Peyer's patch (tissue), 4 donors: ENCODE results near the gene KIFC1. TPM values are rescaled to one million over a fixed set of nuclear protein-coding genes. Genes with fewer than 3 reads are reported as not detected.
A peak's percentile ranks its signal among the peaks of the same experiment; 100 is the strongest.
"Not testable (repeated sequence)": the region's sequence is repeated elsewhere in the genome, so short reads cannot be mapped to it uniquely, and the experiment has no call there.

ENCODE experiments used
- DNase-seq, 3 donors: peaks; one replicate each; pipeline ENCODE4 v3.0.0-alpha.2; 2017 to 2019
- H3K27ac ChIP-seq, 4 donors: fragments of 200-600 bp; sonication (generic); one replicate each; pipeline ENCODE4 v1.5.1; 2016 to 2019
- H3K27me3 ChIP-seq, 2 donors: fragments of 200-600 bp; sonication (generic); one replicate each; pipeline ENCODE4 v1.5.1; 2019
- H3K36me3 ChIP-seq, 3 donors: fragments of 200-600 bp; sonication (generic); one replicate each; pipeline ENCODE4 v1.5.1; 2016 to 2019
- H3K4me1 ChIP-seq, 4 donors: fragments of 200-600 bp; sonication (generic); one replicate each; pipeline ENCODE4 v1.5.1; 2016 to 2019
- H3K4me3 ChIP-seq, 4 donors: fragments of 200-600 bp; sonication (generic); 1 replicate in 3 of 4; 2 replicates in 1 of 4; pipeline ENCODE4 v1.5.1; 2016 to 2019; ENCODE audit warnings: mild to moderate bottlenecking in 1 of 4
- H3K9me3 ChIP-seq, 4 donors: fragments of 200-600 bp; sonication (generic); one replicate each; pipeline ENCODE4 v1.5.1; 2016 to 2019; ENCODE audit warnings: mild to moderate bottlenecking in 1 of 4
- CTCF ChIP-seq, 6 experiments: fragments of 450-650 bp in 4 of 6; fragments of 200-600 bp in 2 of 6; sonication (generic) in 1 of 6; IDR thresholded peaks; one replicate each; pipeline ENCODE4 v1.5.1; 2017 to 2019; ENCODE audit warnings: antibody characterized with exemption in 6 of 6, mild to moderate bottlenecking in 3 of 6, moderate library complexity in 1 of 6
- POLR2A ChIP-seq, 2 donors: fragments of 450-650 bp; IDR thresholded peaks; one replicate each; pipeline ENCODE4 v1.5.1; 2017; ENCODE audit warnings: antibody characterized with exemption in 2 of 2, mild to moderate bottlenecking in 2 of 2, moderate library complexity in 2 of 2
- total RNA-seq, 4 donors: library from RNA; depleted of rRNA; stranded (reverse); fragments of >200 nt; gene quantifications; one replicate each; pipeline ENCODE4 v1.1.0, GENCODE V29; 2016

Gene KIFC1
- total RNA-seq, 4 donors from 2014 or later, result 10.9 to 28.1 (median 18.3) TPM

GRCh38 chr6:33356295-33356694 is 35.3 kb upstream of the KIFC1 start:
- TF ChIP-seq CTCF (IDR thresholded peaks at IDR 0.05), result no peak
- no peak for TF ChIP-seq POLR2A (IDR thresholded peaks at IDR 0.05)
- H3K9me3 ChIP-seq, result no peaks in the 10 kb centered on the region
- peak overlapping the region in 2 of 4 donors; percentile 68 to 70 for H3K27ac ChIP-seq
- no peaks in the 10 kb centered on the region for H3K27me3 ChIP-seq
- DNase-seq, result no peak
- H3K4me1 ChIP-seq, result no peaks in the 10 kb centered on the region
- H3K36me3 ChIP-seq, result no peaks in the 10 kb centered on the region
- no peak overlapping the region for H3K4me3 ChIP-seq

DNA sequence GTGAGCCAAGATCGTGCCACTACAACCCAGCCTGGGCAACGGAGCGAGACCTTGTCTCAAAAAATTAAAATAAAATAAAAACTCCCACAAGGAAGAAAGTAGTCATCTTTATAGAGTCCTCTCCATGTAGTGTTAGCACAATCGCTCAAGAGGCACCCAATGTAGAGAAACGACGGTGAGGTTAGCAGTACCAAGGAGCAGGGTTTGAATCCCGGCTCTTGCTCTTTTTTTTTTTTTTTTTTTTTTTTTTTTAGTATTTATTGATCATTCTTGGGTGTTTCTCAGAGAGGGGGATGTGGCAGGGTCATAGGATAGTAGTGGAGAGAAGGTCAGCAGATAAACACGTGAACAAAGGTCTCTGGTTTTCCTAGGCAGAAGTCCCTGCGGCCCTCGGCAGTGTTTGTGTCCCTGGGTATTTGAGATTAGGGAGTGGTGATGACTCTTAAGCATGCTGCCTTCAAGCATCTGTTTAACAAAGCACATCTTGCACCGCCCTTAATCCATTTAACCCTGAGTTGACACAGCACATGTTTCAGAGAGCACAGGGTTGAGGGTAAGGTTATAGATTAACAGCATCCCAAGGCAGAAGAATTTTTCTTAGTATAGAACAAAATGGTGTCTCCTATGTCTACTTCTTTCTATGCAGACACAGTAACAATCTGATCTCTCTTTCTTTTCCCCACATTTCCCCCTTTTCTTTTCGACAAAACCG is 34.3 kb upstream of the KIFC1 start:
- H3K4me3 ChIP-seq, H3K27me3 ChIP-seq, DNase-seq, H3K4me1 ChIP-seq, H3K9me3 ChIP-seq, H3K36me3 ChIP-seq: not testable (repeated sequence)
- peak overlapping the region in 2 of 4 donors; percentile 68 to 70 for H3K27ac ChIP-seq

GRCh38 chr6:33359331-33359730 is 32.3 kb upstream of the KIFC1 start:
- no peaks in the 10 kb centered on the region for H3K9me3 ChIP-seq
- H3K36me3 ChIP-seq, result no peaks in the 10 kb centered on the region
- no peaks in the 10 kb centered on the region for H3K27me3 ChIP-seq
- H3K4me3 ChIP-seq, result no peak overlapping the region
- H3K27ac ChIP-seq, result no peak overlapping the region
- no peak for DNase-seq
- no peak for TF ChIP-seq CTCF (IDR thresholded peaks at IDR 0.05)
- no peak for TF ChIP-seq POLR2A (IDR thresholded peaks at IDR 0.05)
- H3K4me1 ChIP-seq, result no peaks in the 10 kb centered on the region

DNA sequence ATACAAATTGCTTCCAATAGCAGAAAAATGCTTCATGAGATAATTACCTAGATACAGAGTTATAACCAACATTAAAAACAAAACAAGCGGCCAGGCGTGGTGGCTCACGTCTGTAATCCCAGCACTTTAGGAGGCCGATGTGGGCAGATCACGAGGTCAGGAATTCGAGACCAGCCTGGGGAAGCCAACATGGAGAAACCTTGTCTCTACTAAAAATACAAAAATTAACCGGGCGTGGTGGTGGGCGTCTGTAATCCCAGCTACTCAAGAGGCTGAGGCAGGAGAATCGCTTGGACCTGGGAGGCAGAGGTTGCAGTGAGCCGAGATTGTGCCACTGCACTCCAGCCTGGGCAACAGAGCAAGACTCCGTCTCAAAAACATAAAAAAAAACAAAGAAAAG is 28.1 kb upstream of the KIFC1 start:
- not testable (repeated sequence) for H3K27me3 ChIP-seq, H3K9me3 ChIP-seq, H3K36me3 ChIP-seq, H3K4me1 ChIP-seq, DNase-seq, H3K4me3 ChIP-seq, H3K27ac ChIP-seq

GRCh38 chr6:33364475-33365205 is 27.0 kb upstream of the KIFC1 start:
- not testable (repeated sequence) for H3K27me3 ChIP-seq, DNase-seq, H3K4me3 ChIP-seq, H3K27ac ChIP-seq, H3K36me3 ChIP-seq, H3K9me3 ChIP-seq, H3K4me1 ChIP-seq

GRCh38 chr6:33365206-33365971 is 26.2 kb upstream of the KIFC1 start:
- not testable (repeated sequence) for H3K4me3 ChIP-seq, H3K9me3 ChIP-seq, H3K27me3 ChIP-seq, H3K4me1 ChIP-seq, H3K36me3 ChIP-seq, DNase-seq, H3K27ac ChIP-seq

DNA sequence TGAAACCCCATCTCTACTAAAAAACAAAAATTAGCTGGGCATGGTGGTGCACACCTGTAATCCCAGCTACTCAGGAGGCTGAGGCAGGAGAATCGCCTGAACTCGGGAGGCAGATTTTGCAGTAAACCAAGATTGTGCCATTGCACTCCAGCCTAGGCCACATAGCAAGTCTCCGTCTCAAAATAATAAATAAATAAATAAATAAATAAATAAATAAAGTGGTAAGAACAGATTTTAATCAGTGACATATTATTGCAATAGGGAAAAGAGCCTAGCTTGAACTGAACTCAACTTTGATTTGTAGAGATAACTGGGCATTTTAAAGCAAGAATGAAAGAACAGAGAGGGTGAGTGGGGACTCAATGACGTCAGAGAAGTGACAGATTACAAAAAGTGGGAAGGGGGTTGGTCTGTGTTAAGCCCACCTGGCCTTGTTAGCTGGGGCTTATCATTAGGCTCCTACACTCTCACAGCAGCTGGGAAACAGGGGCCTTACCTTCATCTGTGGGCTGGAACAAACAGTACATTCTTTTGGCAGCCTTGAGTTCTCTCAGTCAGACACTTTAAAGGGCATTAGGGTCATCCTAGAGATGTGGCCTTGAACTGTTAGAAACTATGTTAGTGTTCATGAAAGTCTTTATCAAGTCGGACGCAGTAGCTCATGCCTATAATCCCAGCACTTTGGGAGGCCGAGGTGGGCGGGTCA is 24.5 kb upstream of the KIFC1 start:
- Histone ChIP-seq H3K4me1 (no peaks in the 10 kb centered on the region), H3K4me3 (no peak overlapping the region), H3K9me3 (no peaks in the 10 kb centered on the region), H3K27ac (no peak overlapping the region), H3K27me3 (no peaks in the 10 kb centered on the region), H3K36me3 (no peaks in the 10 kb centered on the region)
- TF ChIP-seq CTCF (IDR thresholded peaks at IDR 0.05), result no peak
- TF ChIP-seq POLR2A (IDR thresholded peaks at IDR 0.05), result no peak
- no peak for DNase-seq

DNA sequence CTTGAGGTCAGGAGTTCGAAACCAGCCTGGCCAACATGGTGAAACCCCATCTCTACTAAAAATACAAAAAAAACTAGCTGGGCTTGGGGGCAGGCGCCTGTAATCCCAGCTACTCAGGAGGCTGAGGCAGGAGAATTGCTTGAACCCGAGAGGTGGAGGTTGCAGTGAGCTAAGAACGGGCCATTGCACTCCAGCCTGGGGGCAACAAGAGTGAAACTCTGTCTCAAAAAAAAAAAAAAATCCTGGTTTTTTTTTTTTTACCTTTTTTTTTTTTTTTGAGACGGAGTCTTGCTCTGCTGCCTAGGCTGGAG is 24.0 kb upstream of the KIFC1 start:
- H3K9me3 ChIP-seq, H3K4me3 ChIP-seq: not testable (repeated sequence)

DNA sequence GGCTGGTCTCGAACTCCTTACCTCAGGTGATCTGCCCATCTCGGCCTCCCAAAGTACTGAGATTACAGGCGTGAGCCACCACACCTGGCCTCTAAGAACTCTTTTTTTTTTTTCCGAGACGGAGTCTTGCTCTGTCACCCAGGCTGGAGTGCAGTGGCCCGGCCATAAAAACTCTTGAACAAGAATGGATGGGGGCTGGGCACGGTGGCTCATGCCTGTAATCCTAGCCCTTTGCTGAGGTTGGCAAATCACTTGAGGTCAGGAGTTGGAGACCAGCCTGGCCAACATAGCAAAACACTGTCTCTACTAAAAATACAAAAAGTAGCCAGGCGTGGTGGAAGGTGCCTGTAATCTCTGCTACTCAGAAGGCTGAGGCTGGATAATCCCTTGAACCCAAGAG is 19.7 kb upstream of the KIFC1 start:
- not testable (repeated sequence) for DNase-seq, H3K27ac ChIP-seq, H3K4me3 ChIP-seq, H3K36me3 ChIP-seq, H3K27me3 ChIP-seq, H3K9me3 ChIP-seq
- H3K4me1 ChIP-seq, result peaks cover 0 to 14% (median 0%) of the 10 kb centered on the region in 4 donors

More for the DNA sequence above, 24.0 kb upstream of the KIFC1 start:
- H3K36me3 ChIP-seq, H3K4me1 ChIP-seq, H3K27ac ChIP-seq, H3K27me3 ChIP-seq, DNase-seq: not testable (repeated sequence)
